Measurements from ENCODE around the gene PALLD.

PALLD gene

GRCh38 chr4:168485156-168485910, 11.5 kb upstream of the PALLD start:
- H3K4me3 ChIP-seq (ENCODE audit: low read length), result no peak overlapping the region
- no peak for DNase-seq (ENCODE audit: low read depth)

GRCh38 chr4:168486912-168487281, 10.0 kb upstream of the PALLD start:
- TF ChIP-seq, protein P1, sequence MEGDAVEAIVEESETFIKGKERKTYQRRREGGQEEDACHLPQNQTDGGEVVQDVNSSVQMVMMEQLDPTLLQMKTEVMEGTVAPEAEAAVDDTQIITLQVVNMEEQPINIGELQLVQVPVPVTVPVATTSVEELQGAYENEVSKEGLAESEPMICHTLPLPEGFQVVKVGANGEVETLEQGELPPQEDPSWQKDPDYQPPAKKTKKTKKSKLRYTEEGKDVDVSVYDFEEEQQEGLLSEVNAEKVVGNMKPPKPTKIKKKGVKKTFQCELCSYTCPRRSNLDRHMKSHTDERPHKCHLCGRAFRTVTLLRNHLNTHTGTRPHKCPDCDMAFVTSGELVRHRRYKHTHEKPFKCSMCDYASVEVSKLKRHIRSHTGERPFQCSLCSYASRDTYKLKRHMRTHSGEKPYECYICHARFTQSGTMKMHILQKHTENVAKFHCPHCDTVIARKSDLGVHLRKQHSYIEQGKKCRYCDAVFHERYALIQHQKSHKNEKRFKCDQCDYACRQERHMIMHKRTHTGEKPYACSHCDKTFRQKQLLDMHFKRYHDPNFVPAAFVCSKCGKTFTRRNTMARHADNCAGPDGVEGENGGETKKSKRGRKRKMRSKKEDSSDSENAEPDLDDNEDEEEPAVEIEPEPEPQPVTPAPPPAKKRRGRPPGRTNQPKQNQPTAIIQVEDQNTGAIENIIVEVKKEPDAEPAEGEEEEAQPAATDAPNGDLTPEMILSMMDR (conservative IDR thresholded peaks at IDR 0.05; ENCODE audit: low read length), result no peak
- H3K4me3 ChIP-seq (ENCODE audit: low read length), result no peak overlapping the region
- DNase-seq (ENCODE audit: low read depth), result peak; percentile 49

More at GRCh38 chr4:168485156-168485910, 11.5 kb upstream of the PALLD start:
- TF ChIP-seq, protein P1 (conservative IDR thresholded peaks at IDR 0.05; ENCODE audit: low read length), result no peak

GRCh38 chr4:168487282-168488035, 9.4 kb upstream of the PALLD start:
- no peak overlapping the region for H3K4me3 ChIP-seq (ENCODE audit: low read length)
- TF ChIP-seq, protein P1 (conservative IDR thresholded peaks at IDR 0.05; ENCODE audit: low read length), result no peak
- no peak for DNase-seq (ENCODE audit: low read depth)

DNA sequence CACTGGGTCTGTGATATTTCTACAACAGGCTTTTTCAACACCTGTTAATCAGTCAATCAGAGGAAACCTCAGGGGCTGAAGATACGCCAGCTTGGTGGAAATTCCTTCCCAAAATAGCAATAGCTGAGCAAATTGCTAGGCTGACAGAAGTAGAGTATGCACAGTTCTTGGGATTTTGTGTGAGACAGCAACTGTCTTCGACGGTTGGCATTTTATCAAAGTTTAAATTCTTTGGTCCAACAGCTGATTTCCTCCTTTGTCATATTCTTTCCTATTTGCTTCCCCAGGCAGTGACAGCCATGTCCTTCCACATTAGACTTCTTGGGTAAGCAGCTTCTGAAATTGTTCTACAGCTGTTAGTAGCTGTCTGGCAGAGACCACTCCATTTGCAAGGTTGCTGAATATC, 8.0 kb upstream of the PALLD start:
- no peak for DNase-seq (ENCODE audit: low read depth)
- H3K4me3 ChIP-seq (ENCODE audit: low read length), result no peak overlapping the region
- TF ChIP-seq, protein P1 (conservative IDR thresholded peaks at IDR 0.05; ENCODE audit: low read length), result no peak

DNA sequence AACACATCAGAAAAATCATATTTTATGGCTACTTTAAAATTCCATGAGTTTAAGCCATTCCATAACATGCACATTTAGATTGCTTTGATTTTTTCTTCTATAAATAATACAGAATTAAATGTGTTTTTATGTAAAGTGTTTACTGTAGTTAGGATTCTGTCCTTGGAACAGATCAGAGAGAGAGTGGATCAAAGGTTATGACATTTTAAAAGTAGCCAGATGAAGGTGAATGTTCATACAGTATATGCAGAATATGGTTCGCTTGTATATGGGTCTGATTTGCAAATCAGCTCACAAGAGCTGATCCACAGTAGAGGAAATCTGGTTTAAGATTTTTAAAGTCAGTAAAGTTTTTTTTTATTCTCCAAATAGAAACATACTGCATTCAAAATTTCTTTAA, 7.2 kb upstream of the PALLD start:
- no peak overlapping the region for H3K4me3 ChIP-seq (ENCODE audit: low read length)
- DNase-seq (ENCODE audit: low read depth), result no peak
- TF ChIP-seq, protein P1 (conservative IDR thresholded peaks at IDR 0.05; ENCODE audit: low read length), result no peak

DNA sequence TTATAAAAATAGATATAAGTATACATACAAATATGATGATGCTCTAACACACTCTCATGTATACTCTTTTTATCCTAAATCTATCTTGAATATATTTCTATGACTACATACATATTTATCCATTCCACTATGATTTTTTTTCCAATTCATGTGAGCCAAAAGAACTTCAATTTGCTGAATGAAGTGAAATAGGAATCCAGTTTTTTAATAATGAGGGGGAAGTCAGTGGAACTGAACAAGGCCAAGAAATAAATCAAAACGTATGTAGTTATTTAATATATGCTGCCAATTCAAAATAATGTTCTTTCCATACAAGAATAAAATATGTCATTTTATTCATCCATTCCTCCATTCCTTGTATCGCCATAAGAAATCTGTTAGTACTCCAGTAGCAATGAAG, 6.1 kb upstream of the PALLD start:
- H3K4me3 ChIP-seq (ENCODE audit: low read length), result no peak overlapping the region
- TF ChIP-seq, protein P1 (conservative IDR thresholded peaks at IDR 0.05; ENCODE audit: low read length), result no peak
- DNase-seq (ENCODE audit: low read depth), result no peak

GRCh38 chr4:168491563-168491962, 5.3 kb upstream of the PALLD start:
- TF ChIP-seq, protein P1 (conservative IDR thresholded peaks at IDR 0.05; ENCODE audit: low read length), result no peak
- DNase-seq (ENCODE audit: low read depth), result no peak
- H3K4me3 ChIP-seq (ENCODE audit: low read length), result no peak overlapping the region

Measured in AG10803 (cell line).